H1 (cell line): ENCODE measurements around the gene PNCK. TPM values are rescaled to one million over a fixed set of nuclear protein-coding genes. Genes with fewer than 3 reads are reported as not detected.

ENCODE experiments used
- CTCF ChIA-PET: fragments of 300-600 bp; sonication (Branson Sonifier 250); formaldehyde crosslinking; loops from one replicate; lab custom pipeline; 2021; ENCODE audit not compliant: partially characterized antibody; lab: Charles Lee
- POLR2A ChIA-PET: fragments of 300-600 bp; sonication (Branson Sonifier 250); formaldehyde crosslinking; loops from one replicate; lab custom pipeline; 2021; ENCODE audit warnings: inconsistent platforms; ENCODE audit not compliant: partially characterized antibody; lab: Charles Lee
- DNase-seq, 2 experiments: peaks; one replicate each; pipeline versions ENCODE4 v3.0.0 to v3.0.0-alpha.2; 2010 to 2022; ENCODE audit warnings: low spot score in 2 of 2, low read depth in 1 of 2, mixed read lengths in 1 of 2
- FAIRE-seq: peaks from 2 replicates; lab custom pipeline; 2011; peaks lifted over from hg19 to GRCh38; lab: Jason Lieb, UNC
- H2AFZ ChIP-seq: 2 replicates; pipeline ENCODE4 v1.8.1; 2012; ENCODE audit warnings: low read length, inconsistent platforms
- H2AK5ac ChIP-seq: 2 replicates; pipeline ENCODE4 v1.6.1; 2013; ENCODE audit warnings: low read depth, low read length
- H2BK120ac ChIP-seq: replicated peaks from 2 replicates; pipeline ENCODE3; 2013; ENCODE audit warnings: low read depth, low read length, inconsistent platforms
- H2BK12ac ChIP-seq: 2 replicates; pipeline ENCODE4 v1.6.1; 2013; ENCODE audit warnings: low read depth, low read length
- H2BK15ac ChIP-seq: 2 replicates; pipeline ENCODE4 v1.6.1; 2013; ENCODE audit warnings: low read length
- H2BK20ac ChIP-seq: 2 replicates; pipeline ENCODE4 v1.6.1; 2013; ENCODE audit warnings: low read length
- H2BK5ac ChIP-seq: 2 replicates; pipeline ENCODE4 v1.6.1; 2013; ENCODE audit warnings: low read depth, low read length
- H3K14ac ChIP-seq: 2 replicates; pipeline ENCODE4 v1.6.1; 2013; ENCODE audit warnings: inconsistent platforms; ENCODE audit not compliant: insufficient read length
- H3K18ac ChIP-seq: 2 replicates; pipeline ENCODE4 v1.6.1; 2013; ENCODE audit warnings: low read length; ENCODE audit errors: extremely low read depth
- H3K23ac ChIP-seq: 2 replicates; pipeline ENCODE4 v1.6.1; 2013; ENCODE audit warnings: inconsistent platforms; ENCODE audit not compliant: insufficient read length
- H3K23me2 ChIP-seq: 2 replicates; pipeline ENCODE4 v1.6.1; 2013; ENCODE audit warnings: low read depth, low read length
- H3K27ac ChIP-seq: 2 replicates; pipeline ENCODE4 v1.6.1; 2011; ENCODE audit warnings: low read depth, low read length, inconsistent platforms
- H3K27me3 ChIP-seq, 4 experiments: replicated peaks in 1 of 4; 1 replicate in 1 of 4; 2 replicates in 3 of 4; pipeline versions ENCODE4 v1.6.1 to v1.8.1; 2011 to 2013; ENCODE audit warnings: low read length in 3 of 4, mild to moderate bottlenecking in 3 of 4, inconsistent platforms in 2 of 4, mixed read lengths in 2 of 4, moderate library complexity in 1 of 4; ENCODE audit not compliant: control insufficient read depth in 3 of 4, insufficient read depth in 3 of 4; ENCODE audit errors: extremely low read depth in 1 of 4
- H3K36me3 ChIP-seq, 4 experiments: 2 replicates each; pipeline versions ENCODE4 v1.6.1 to v1.8.1; 2011 to 2013; ENCODE audit warnings: mild to moderate bottlenecking in 4 of 4, low read length in 3 of 4, moderate library complexity in 2 of 4, control low read depth in 1 of 4, inconsistent platforms in 1 of 4; ENCODE audit not compliant: insufficient read depth in 4 of 4, control insufficient read depth in 2 of 4
- H3K4ac ChIP-seq: replicated peaks from 2 replicates; pipeline ENCODE3; 2013; ENCODE audit warnings: low read length, low read depth, mixed read lengths, inconsistent platforms; ENCODE audit not compliant: insufficient read length
- H3K4me1 ChIP-seq, 4 experiments: replicated peaks in 1 of 4; 1 replicate in 1 of 4; 2 replicates in 3 of 4; pipeline versions ENCODE4 v1.6.1 to v1.8.1; 2011 to 2013; ENCODE audit warnings: low read length in 3 of 4, inconsistent platforms in 2 of 4, mixed read lengths in 1 of 4; ENCODE audit not compliant: insufficient read depth in 4 of 4, control insufficient read depth in 3 of 4
- H3K4me2 ChIP-seq, 2 experiments: 2 replicates each; pipeline versions ENCODE4 v1.6.1 to v1.8.1; 2011 to 2013; ENCODE audit warnings: low read depth in 2 of 2, low read length in 2 of 2, control low read depth in 1 of 2, inconsistent platforms in 1 of 2, mild to moderate bottlenecking in 1 of 2; ENCODE audit not compliant: insufficient read depth in 1 of 2
- H3K4me3 ChIP-seq, 4 experiments: fragments of 200-600, 300-600 bp in 1 of 4; sonication (generic), shearing (Covaris generic), sonication (Bioruptor Twin) in 1 of 4; 2 replicates each; pipeline versions ENCODE4 v1.5.1 to v1.8.1; 2011 to 2016; ENCODE audit warnings: low read length in 4 of 4, low read depth in 3 of 4, control low read depth in 2 of 4, inconsistent platforms in 2 of 4, mild to moderate bottlenecking in 2 of 4, mixed read lengths in 1 of 4, moderate library complexity in 1 of 4; ENCODE audit not compliant: insufficient read depth in 2 of 4; ENCODE audit errors: extremely low read depth in 1 of 4
- H3K56ac ChIP-seq: replicated peaks from 2 replicates; pipeline ENCODE3; 2013; ENCODE audit warnings: low read depth, mild to moderate bottlenecking, mixed read lengths, low read length, inconsistent platforms; ENCODE audit not compliant: insufficient read length
- H3K79me1 ChIP-seq: 2 replicates; pipeline ENCODE4 v1.6.1; 2013; ENCODE audit warnings: low read depth, low read length, control low read depth
- H3K79me2 ChIP-seq, 2 experiments: 2 replicates each; pipeline versions ENCODE4 v1.6.1 to v1.8.1; 2012 to 2013; ENCODE audit warnings: low read length in 2 of 2, mild to moderate bottlenecking in 2 of 2, inconsistent platforms in 1 of 2; ENCODE audit not compliant: insufficient read depth in 2 of 2, control insufficient read depth in 1 of 2
- H3K9ac ChIP-seq, 4 experiments: replicated peaks in 1 of 4; 1 replicate in 1 of 4; 2 replicates in 3 of 4; pipeline versions ENCODE4 v1.6.1 to v1.8.1; 2011 to 2013; ENCODE audit warnings: low read depth in 3 of 4, low read length in 3 of 4, control low read depth in 2 of 4, mild to moderate bottlenecking in 2 of 4, moderate library complexity in 2 of 4, inconsistent platforms in 1 of 4; ENCODE audit errors: extremely low read depth in 1 of 4
- H3K9me3 ChIP-seq, 2 experiments: 2 replicates each; pipeline versions ENCODE4 v1.6.1 to v1.8.1; 2012 to 2013; ENCODE audit warnings: mild to moderate bottlenecking in 2 of 2, moderate library complexity in 2 of 2, control low read depth in 1 of 2, inconsistent platforms in 1 of 2, low read depth in 1 of 2, low read length in 1 of 2, mixed read lengths in 1 of 2; ENCODE audit not compliant: insufficient read depth in 2 of 2
- H4K20me1 ChIP-seq, 2 experiments: replicated peaks in 1 of 2; 2 replicates each; pipeline versions ENCODE3 to v1.8.1; 2011 to 2013; ENCODE audit warnings: inconsistent platforms in 2 of 2, low read length in 2 of 2, mild to moderate bottlenecking in 1 of 2; ENCODE audit not compliant: insufficient read depth in 2 of 2, control insufficient read depth in 1 of 2
- H4K5ac ChIP-seq: 2 replicates; pipeline ENCODE4 v1.6.1; 2013; ENCODE audit warnings: low read length, low read depth, mixed read lengths, inconsistent platforms; ENCODE audit not compliant: insufficient read length
- H4K8ac ChIP-seq: 2 replicates; pipeline ENCODE4 v1.8.0; 2013; ENCODE audit warnings: mild to moderate bottlenecking, moderate library complexity, low read length, inconsistent platforms; ENCODE audit not compliant: insufficient read depth; ENCODE audit errors: extremely low read depth
- H4K91ac ChIP-seq: replicated peaks from 2 replicates; pipeline ENCODE3; 2013; ENCODE audit warnings: low read length, mixed read lengths, inconsistent platforms; ENCODE audit not compliant: insufficient read length
- GTF2F1 ChIP-seq: IDR thresholded peaks from 2 replicates; pipeline ENCODE4 v1.6.1; 2012; ENCODE audit warnings: low read depth, low read length, improper control_type of control experiment, borderline replicate concordance
- TAF1 ChIP-seq: IDR thresholded peaks from 2 replicates; pipeline ENCODE4 v1.6.1; 2011; ENCODE audit warnings: mild to moderate bottlenecking, low read depth, low read length
- YY1 ChIP-seq: IDR thresholded peaks from 2 replicates; pipeline ENCODE4 v1.6.1; 2011; ENCODE audit warnings: low read depth, mild to moderate bottlenecking, low read length
- WGBS, 2 experiments: shearing (Covaris generic) in 1 of 2; methylation state at CpG; one replicate each; pipeline versions ENCODE4 v1.1.6 to v1.1.7; 2013 to 2015; ENCODE audit warnings: low lambda C conversion rate in 2 of 2, mixed read lengths in 2 of 2, inconsistent platforms in 1 of 2, low coverage in 1 of 2, missing lambda C conversion rate in 1 of 2; ENCODE audit not compliant: insufficient replicate concordance in 2 of 2, insufficient coverage in 1 of 2, insufficient read length in 1 of 2; ENCODE audit errors: extremely low coverage in 1 of 2, missing lambda C conversion rate in 1 of 2; 5-methylcytosine and 5-hydroxymethylcytosine counted together
- polyA plus RNA-seq, 7 experiments: library from polyadenylated mRNA; depleted of rRNA in 3 of 7; stranded (reverse) in 5 of 7; unstranded in 2 of 7; fragments of >200 nt in 5 of 7; fragments of 200-250 nt in 2 of 7; gene quantifications; 1 replicate in 5 of 7; 2 replicates in 1 of 7; 4 replicates in 1 of 7; pipeline versions ENCODE4 v1.2.1 to v1.2.3, GENCODE V29; 2011 to 2013; ENCODE audit warnings: missing spikeins in 2 of 7, mixed read lengths in 2 of 7
- total RNA-seq: library from RNA; stranded (reverse); fragmentation: NEBNext Ultra II Directional; extraction: Animal tissue kit (Norgen Biotek cat#: 25700); gene quantifications from 2 replicates; pipeline ENCODE4 v1.2.1, GENCODE V29; 2021

Gene PNCK
- total and polyA plus RNA-seq, 2 of the 8 experiments (the other 6 are each of a cell fraction or from before 2014, with no cell fraction given): 6.2 to 6.3 TPM

DNA sequence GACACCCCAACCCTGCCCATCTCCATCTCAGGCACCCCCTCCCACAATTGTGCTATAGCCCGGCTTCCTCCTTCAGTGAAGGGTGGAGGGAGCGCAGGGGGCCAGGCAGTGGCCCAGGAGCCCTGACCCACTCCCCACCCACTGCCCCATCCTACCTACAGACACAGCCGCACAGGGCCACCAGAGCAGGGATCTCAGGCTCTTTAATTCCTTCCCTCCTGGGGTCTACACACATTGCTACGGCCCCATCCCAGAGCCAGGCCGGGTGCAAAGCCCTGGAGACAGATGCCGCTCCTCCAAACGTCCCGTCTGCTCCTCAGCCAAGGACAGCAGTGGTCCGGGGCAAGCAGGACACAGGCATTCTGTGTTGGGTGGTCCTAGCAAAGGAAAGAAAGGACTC lies 39.4 kb downstream of the PNCK start:
- no peak overlapping the region for H4K91ac ChIP-seq
- H3K4ac ChIP-seq: no peak overlapping the region
- no peak overlapping the region for H3K9ac ChIP-seq
- no peaks in the 10 kb centered on the region for H3K4me1 ChIP-seq
- H3K27me3 ChIP-seq: no peaks in the 10 kb centered on the region
- no peak overlapping the region for H3K14ac ChIP-seq
- no peaks in the 10 kb centered on the region for H3K36me3 ChIP-seq
- no peak overlapping the region; the same call in 1 of the 2 replicates for H4K8ac ChIP-seq
- no peaks in the 10 kb centered on the region for H4K20me1 ChIP-seq
- no peak overlapping the region for H3K4me3 ChIP-seq
- no peak overlapping the region for H2BK20ac ChIP-seq
- no peak overlapping the region for H2BK12ac ChIP-seq
- no peak overlapping the region for H2BK15ac ChIP-seq
- DNase-seq (no peak), FAIRE-seq (no peak)
- no peak overlapping the region for H2BK120ac ChIP-seq
- H3K27ac ChIP-seq: no peak overlapping the region
- H3K23me2 ChIP-seq: no peaks in the 10 kb centered on the region
- WGBS, 2 experiments: 92% methylated on average over 2 of the region's 9 CpGs; no CpG with 5 or more reads in 1 of the 2 experiments
- TF ChIP-seq TAF1 (no peak), GTF2F1 (no peak), YY1 (no peak)
- no peak overlapping the region for H2BK5ac ChIP-seq
- no peak overlapping the region for H3K56ac ChIP-seq
- ChIA-PET POLR2A (no interaction called here), CTCF (interaction anchor here (21.6 kb wide), 1 partner anchor 24 kb away, joined by 408 read pairs; the partner anchor contains the start of gene DUSP9)
- H3K23ac ChIP-seq: no peak overlapping the region
- H3K9me3 ChIP-seq: no peaks in the 10 kb centered on the region
- no peaks in the 10 kb centered on the region for H3K79me1 ChIP-seq
- no peak overlapping the region for H3K4me2 ChIP-seq
- H2AK5ac ChIP-seq: no peak overlapping the region
- H3K18ac ChIP-seq: no peak overlapping the region
- H2AFZ ChIP-seq: no peak overlapping the region
- no peaks in the 10 kb centered on the region for H3K79me2 ChIP-seq
- no peak overlapping the region for H4K5ac ChIP-seq
